ENCODE results near the gene ABI1.

DNA sequence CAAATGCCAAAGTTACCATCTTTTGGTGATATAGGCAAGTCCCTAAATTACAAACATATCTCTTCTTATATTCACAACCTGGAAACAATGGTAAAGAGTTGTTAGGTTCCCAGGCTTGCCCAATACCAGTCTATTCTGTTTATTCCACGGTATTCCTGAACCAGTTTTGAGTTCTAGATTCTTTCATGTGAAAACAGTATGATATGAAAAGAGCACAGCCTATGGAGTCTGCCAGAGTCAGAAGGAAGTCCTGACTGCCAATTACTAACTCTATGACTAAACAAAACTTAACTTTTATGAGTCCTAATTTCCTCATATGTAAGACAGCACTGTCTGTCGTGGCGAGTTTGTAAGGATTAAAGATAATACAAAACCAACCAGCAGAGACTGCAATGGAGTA is 5.6 kb downstream of the ABI1 start:
- TF ChIP-seq, protein P1, sequence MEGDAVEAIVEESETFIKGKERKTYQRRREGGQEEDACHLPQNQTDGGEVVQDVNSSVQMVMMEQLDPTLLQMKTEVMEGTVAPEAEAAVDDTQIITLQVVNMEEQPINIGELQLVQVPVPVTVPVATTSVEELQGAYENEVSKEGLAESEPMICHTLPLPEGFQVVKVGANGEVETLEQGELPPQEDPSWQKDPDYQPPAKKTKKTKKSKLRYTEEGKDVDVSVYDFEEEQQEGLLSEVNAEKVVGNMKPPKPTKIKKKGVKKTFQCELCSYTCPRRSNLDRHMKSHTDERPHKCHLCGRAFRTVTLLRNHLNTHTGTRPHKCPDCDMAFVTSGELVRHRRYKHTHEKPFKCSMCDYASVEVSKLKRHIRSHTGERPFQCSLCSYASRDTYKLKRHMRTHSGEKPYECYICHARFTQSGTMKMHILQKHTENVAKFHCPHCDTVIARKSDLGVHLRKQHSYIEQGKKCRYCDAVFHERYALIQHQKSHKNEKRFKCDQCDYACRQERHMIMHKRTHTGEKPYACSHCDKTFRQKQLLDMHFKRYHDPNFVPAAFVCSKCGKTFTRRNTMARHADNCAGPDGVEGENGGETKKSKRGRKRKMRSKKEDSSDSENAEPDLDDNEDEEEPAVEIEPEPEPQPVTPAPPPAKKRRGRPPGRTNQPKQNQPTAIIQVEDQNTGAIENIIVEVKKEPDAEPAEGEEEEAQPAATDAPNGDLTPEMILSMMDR (conservative IDR thresholded peaks at IDR 0.05; ENCODE audit: low read length), result no peak
- TF ChIP-seq EZH2phosphoT487 (IDR thresholded peaks at IDR 0.05; ENCODE audit: borderline replicate concordance, low read depth, low read length), result no peak

All from OCI-LY7 (cell line).